IPS DF 19.7 (cell line): ENCODE data around the gene HIGD2A.

Experiments
- DNase-seq: peaks from one replicate; pipeline ENCODE4 v3.0.0-alpha.2; 2013; ENCODE audit warnings: low read depth, low spot score

HIGD2A gene

GRCh38 chr5:176415952-176416924 is 27.7 kb downstream of the HIGD2A start, which contains the start of gene CLTB:
Gene CLTB (minus strand): TSS chr5:176416539. CDS start chr5:176416363, 176 bp downstream.
- DNase-seq, result peak; percentile 50

- DNase-seq, result no peak
Observed at GRCh38 chr5:176416965-176417364, 28.4 kb downstream of the HIGD2A start.

- DNase-seq, result no peak
Observed at GRCh38 chr5:176418251-176418650, 29.7 kb downstream of the HIGD2A start.

- DNase-seq, result no peak
Observed at GRCh38 chr5:176420086-176420485, 31.5 kb downstream of the HIGD2A start.

GRCh38 chr5:176420972-176421544 is 32.5 kb downstream of the HIGD2A start:
- no peak for DNase-seq

GRCh38 chr5:176424181-176424580 is 35.6 kb downstream of the HIGD2A start:
- no peak for DNase-seq

GRCh38 chr5:176425138-176425537 is 36.6 kb downstream of the HIGD2A start:
- DNase-seq, result no peak

GRCh38 chr5:176425791-176426190 is 37.2 kb downstream of the HIGD2A start:
- no peak for DNase-seq

- DNase-seq, result no peak
Observed at GRCh38 chr5:176426876-176427275, 38.3 kb downstream of the HIGD2A start.

- DNase-seq, result no peak
Observed at GRCh38 chr5:176427971-176428370, 39.4 kb downstream of the HIGD2A start.

GRCh38 chr5:176429972-176430371 is 41.4 kb downstream of the HIGD2A start:
- DNase-seq, result no peak

GRCh38 chr5:176432707-176433106 is 44.2 kb downstream of the HIGD2A start:
- DNase-seq, result no peak

GRCh38 chr5:176436656-176437055 is 48.1 kb downstream of the HIGD2A start:
- no peak for DNase-seq

- DNase-seq, result no peak
Observed at GRCh38 chr5:176438959-176439757, 50.6 kb downstream of the HIGD2A start.
